ENCODE measurements around the gene KCTD17. TPM values are rescaled to one million over a fixed set of nuclear protein-coding genes. Genes with fewer than 3 reads are reported as not detected.

Gene KCTD17
- total RNA-seq (2021) (38.8 and 39.1 TPM in 2 replicates), Bru-seq, nascent RNA (percentile 40 among the genes with signal in this experiment), BruChase-seq, experiment 1, labeled RNA remaining after a 2-hour chase (percentile 46 among the genes with signal in this experiment), BruChase-seq, experiment 2, labeled RNA remaining after a 6-hour chase (percentile 53 among the genes with signal in this experiment)
- long read RNA-seq, transcript KCTD17-209 (6 exons, 1,502 nt): major isoform, 11 of 31 reads
- long read RNA-seq, partial matches to known transcripts: 2 of 31 reads
- long read RNA-seq, other reads (novel, unspliced or antisense): 11 of 31 reads

DNA sequence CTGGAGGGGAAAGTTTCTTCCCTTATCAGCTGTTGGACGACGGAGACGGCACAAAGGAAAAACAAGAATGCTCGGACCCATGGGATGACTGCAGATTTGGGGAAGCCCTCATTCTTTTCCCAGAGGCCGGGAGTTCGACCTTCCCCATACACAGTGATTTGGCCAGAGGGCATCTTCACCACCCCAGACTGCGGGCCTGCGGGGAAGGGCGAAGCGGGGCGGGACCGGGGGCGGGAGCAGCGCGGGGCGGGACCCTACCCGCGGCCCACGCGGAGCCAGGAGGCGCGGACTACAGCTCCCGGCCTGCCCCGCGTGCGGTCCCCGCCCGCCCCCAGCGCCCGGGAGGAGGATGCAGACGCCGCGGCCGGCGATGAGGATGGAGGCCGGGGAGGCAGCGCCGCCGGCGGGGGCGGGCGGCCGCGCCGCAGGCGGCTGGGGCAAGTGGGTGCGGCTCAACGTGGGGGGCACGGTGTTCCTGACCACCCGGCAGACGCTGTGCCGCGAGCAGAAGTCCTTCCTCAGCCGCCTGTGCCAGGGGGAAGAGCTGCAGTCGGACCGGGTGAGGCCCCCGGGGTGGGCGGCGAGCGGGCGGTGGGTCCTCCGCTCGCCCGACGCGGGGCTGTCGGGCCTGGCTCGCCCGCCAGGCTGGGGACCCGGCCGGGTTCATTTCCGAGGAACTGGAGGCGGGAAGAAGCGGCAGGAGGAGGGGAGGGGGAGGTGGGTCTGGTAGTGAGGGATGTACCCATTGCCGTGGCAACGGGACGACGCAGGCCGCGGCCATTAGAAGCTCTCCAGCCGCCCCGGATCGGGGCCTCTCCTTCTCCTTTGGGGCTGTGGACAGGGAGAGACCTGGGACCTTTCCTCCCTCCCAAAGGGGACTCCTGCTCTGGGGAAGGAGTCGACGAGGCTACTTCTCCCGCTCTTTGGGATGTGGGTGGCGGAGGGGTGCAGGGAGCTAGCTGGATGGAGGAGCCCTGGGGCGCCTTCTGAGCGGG, at the start of gene KCTD17:
Gene KCTD17 (plus strand): TSS at position 352 of the 995 bp plus-strand sequence. CDS start 19 bp downstream, at position 371.
- no TSS peak for BruUV-seq (replicated peaks)
- DNase-seq (ENCODE audit: low spot score): peak; percentile 84
- Histone ChIP-seq H3K36me3 (ENCODE audit: insufficient read depth, low read length, poor library complexity, severe bottlenecking) (no peaks in the 10 kb centered on the region), H3K27me3 (replicated peaks; ENCODE audit: insufficient read depth, low read depth, low read length, poor library complexity) (no peaks in the 10 kb centered on the region), H3K27ac (ENCODE audit: low read depth, low read length, poor library complexity, severe bottlenecking) (no peak within 1 kb of the TSS), H3K4me3 (ENCODE audit: low read depth, low read length, poor library complexity, severe bottlenecking) (peak within 1 kb of the TSS; percentile 92), H3K9me3 (ENCODE audit: low read depth, low read length, poor library complexity, severe bottlenecking) (no peaks in the 10 kb centered on the region), H3K4me1 (ENCODE audit: insufficient read depth, low read length, poor library complexity, severe bottlenecking) (peaks cover 4% of the 10 kb centered on the region)
- CTCF ChIA-PET: interaction anchor here (0.6 to 0.7 kb wide), 4 partner anchors 11 to 375 kb away, joined by 3 to 6 read pairs (median 4); no protein-coding TSS in a partner anchor
- POLR2A ChIA-PET (ENCODE audit: low non-redundant PET): interaction anchor here (0.6 to 0.7 kb wide), 2 partner anchors 556 to 736 kb away, joined by 3 to 15 read pairs; no protein-coding TSS in a partner anchor
- intact Hi-C loops (cut with micrococcal nuclease; ENCODE audit: unreplicated experiment): no loop called here
- TF ChIP-seq CTCF (conservative IDR thresholded peaks at IDR 0.05; ENCODE audit: low read depth, low read length) (no peak), EZH2 (IDR thresholded peaks at IDR 0.05; ENCODE audit: borderline replicate concordance, low read depth, low read length, poor library complexity, severe bottlenecking) (no peak)

DNA sequence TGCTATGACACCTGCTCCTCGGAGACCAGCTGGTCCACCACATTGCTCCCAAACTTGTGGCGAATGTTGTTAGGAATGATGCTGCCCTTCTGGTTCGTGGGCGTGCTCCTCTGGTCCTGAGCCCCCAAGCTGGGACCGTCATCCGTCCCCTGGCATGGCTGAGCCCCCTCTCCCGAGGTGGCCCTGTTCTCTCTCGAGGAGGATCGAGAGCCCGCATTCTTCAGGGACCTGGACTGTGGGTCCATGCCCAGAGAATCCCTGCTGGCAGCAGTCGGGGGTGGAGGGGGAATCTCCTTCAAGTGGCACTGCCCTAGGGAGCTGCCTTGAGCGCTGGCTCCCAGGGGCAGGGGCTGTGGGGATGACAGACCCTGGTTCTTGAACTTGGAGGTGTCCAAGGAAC, 49.7 kb upstream of the KCTD17 start:
- BruUV-seq (replicated peaks): no TSS peak
- TF ChIP-seq CTCF (conservative IDR thresholded peaks at IDR 0.05; ENCODE audit: low read depth, low read length) (no peak), EZH2 (IDR thresholded peaks at IDR 0.05; ENCODE audit: borderline replicate concordance, low read depth, low read length, poor library complexity, severe bottlenecking) (no peak)
- no peaks in the 10 kb centered on the region for H3K36me3 ChIP-seq (ENCODE audit: insufficient read depth, low read length, poor library complexity, severe bottlenecking)
- intact Hi-C loops (cut with micrococcal nuclease; ENCODE audit: unreplicated experiment): no loop called here
- peaks cover 3% of the 10 kb centered on the region for H3K27me3 ChIP-seq (replicated peaks; ENCODE audit: insufficient read depth, low read depth, low read length, poor library complexity)
- H3K9me3 ChIP-seq (ENCODE audit: low read depth, low read length, poor library complexity, severe bottlenecking): no peaks in the 10 kb centered on the region
- POLR2A ChIA-PET (ENCODE audit: low non-redundant PET): no interaction called here
- no peak overlapping the region for H3K4me3 ChIP-seq (ENCODE audit: low read depth, low read length, poor library complexity, severe bottlenecking)
- H3K4me1 ChIP-seq (ENCODE audit: insufficient read depth, low read length, poor library complexity, severe bottlenecking): no peaks in the 10 kb centered on the region
- CTCF ChIA-PET: no interaction called here
- DNase-seq (ENCODE audit: low spot score): no peak
- H3K27ac ChIP-seq (ENCODE audit: low read depth, low read length, poor library complexity, severe bottlenecking): no peak overlapping the region

GRCh38 chr22:37002633-37003032, 48.9 kb upstream of the KCTD17 start:
- Histone ChIP-seq H3K27me3 (replicated peaks; ENCODE audit: insufficient read depth, low read depth, low read length, poor library complexity) (peaks cover 7% of the 10 kb centered on the region), H3K36me3 (ENCODE audit: insufficient read depth, low read length, poor library complexity, severe bottlenecking) (no peaks in the 10 kb centered on the region), H3K4me1 (ENCODE audit: insufficient read depth, low read length, poor library complexity, severe bottlenecking) (no peaks in the 10 kb centered on the region), H3K4me3 (ENCODE audit: low read depth, low read length, poor library complexity, severe bottlenecking) (no peak overlapping the region), H3K27ac (ENCODE audit: low read depth, low read length, poor library complexity, severe bottlenecking) (no peak overlapping the region), H3K9me3 (ENCODE audit: low read depth, low read length, poor library complexity, severe bottlenecking) (no peaks in the 10 kb centered on the region)
- BruUV-seq (replicated peaks): no TSS peak
- DNase-seq (ENCODE audit: low spot score): no peak
- CTCF ChIA-PET: no interaction called here
- TF ChIP-seq EZH2 (IDR thresholded peaks at IDR 0.05; ENCODE audit: borderline replicate concordance, low read depth, low read length, poor library complexity, severe bottlenecking) (no peak), CTCF (conservative IDR thresholded peaks at IDR 0.05; ENCODE audit: low read depth, low read length) (no peak)
- intact Hi-C loops (cut with micrococcal nuclease; ENCODE audit: unreplicated experiment): no loop called here
- POLR2A ChIA-PET (ENCODE audit: low non-redundant PET): no interaction called here

Data from A673 (cell line).